Colonic mucosa (tissue), 4 donors: ENCODE results near the gene G6PC2. TPM values are rescaled to one million over a fixed set of nuclear protein-coding genes. Genes with fewer than 3 reads are reported as not detected.
"Not testable (repeated sequence)": the region's sequence is repeated elsewhere in the genome, so short reads cannot be mapped to it uniquely, and the experiment has no call there.

Experiments
- DNase-seq: peaks from one replicate; pipeline ENCODE4 v3.0.0-alpha.2; 2020
- H3K27ac ChIP-seq: fragments of 200-600 bp; one replicate; pipeline ENCODE4 v1.8.0; 2021
- H3K27me3 ChIP-seq: fragments of 200-600 bp; one replicate; pipeline ENCODE4 v1.8.0; 2021
- H3K36me3 ChIP-seq: fragments of 200-600 bp; one replicate; pipeline ENCODE4 v1.8.0; 2021
- H3K4me1 ChIP-seq: fragments of 200-600 bp; one replicate; pipeline ENCODE4 v1.8.0; 2021; ENCODE audit warnings: mild to moderate bottlenecking
- H3K4me3 ChIP-seq: fragments of 200-600 bp; one replicate; pipeline ENCODE4 v1.8.0; 2021
- H3K9ac ChIP-seq, 2 donors: one replicate each; pipeline ENCODE4 v1.7.0; 2013; ENCODE audit warnings: control low read depth in 2 of 2, low read depth in 2 of 2, low read length in 2 of 2
- H3K9me3 ChIP-seq: fragments of 200-600 bp; one replicate; pipeline ENCODE4 v1.8.0; 2021
- CTCF ChIP-seq: fragments of 200-600 bp; IDR thresholded peaks from one replicate; pipeline ENCODE4 v1.8.0; 2022; ENCODE audit warnings: antibody characterized with exemption, mild to moderate bottlenecking
- intact Hi-C: fragments of 100-400 bp; cut with DNase I; formaldehyde crosslinking; loops from one replicate; pipeline ENCODE4 v1.14.1; 2022
- total RNA-seq, 2 donors: library from RNA; stranded (reverse); fragmentation: NEBNext Ultra II Directional in 1 of 2; extraction: Animal tissue kit (Norgen Biotek cat#: 25700) in 1 of 2; gene quantifications; one replicate each; pipeline ENCODE4 v1.2.1, GENCODE V29; 2021
- donor health status: healthy.
- donor health status: DM: no; HTN: no; CAD: no.
- donor health status: DM: no; HTN: no; CAD: no.

Gene G6PC2
- total RNA-seq, 2 donors from 2014 or later = 0.11 TPM; not detected in 1

DNA sequence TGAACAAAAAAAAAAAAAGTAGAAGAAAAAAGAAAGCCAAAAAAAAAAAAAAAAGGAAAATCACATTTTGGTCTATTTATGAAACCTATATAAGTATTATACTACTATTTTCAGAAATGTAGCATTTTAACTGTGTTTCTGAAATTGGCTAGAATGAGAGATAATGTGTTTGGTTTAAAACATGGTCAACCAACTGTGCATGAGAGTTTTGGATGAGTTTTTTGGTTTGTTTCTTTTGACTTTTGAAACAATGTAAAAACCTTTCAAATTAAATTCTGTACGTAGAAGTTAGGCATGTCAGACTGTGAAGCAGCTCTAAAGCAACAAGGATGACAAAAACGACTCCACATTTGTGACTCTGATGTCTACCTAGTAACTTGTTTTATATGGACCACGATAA lies 45.5 kb upstream of the G6PC2 start:
- DNase-seq = no peak
- Histone ChIP-seq H3K27me3 (no peaks in the 10 kb centered on the region), H3K27ac (no peak overlapping the region), H3K4me3 (no peak overlapping the region), H3K9me3 (no peaks in the 10 kb centered on the region), H3K36me3 (no peaks in the 10 kb centered on the region), H3K9ac (no peak overlapping the region), H3K4me1 (no peaks in the 10 kb centered on the region)
- no peak for TF ChIP-seq CTCF
- intact Hi-C loops = no loop called here

DNA sequence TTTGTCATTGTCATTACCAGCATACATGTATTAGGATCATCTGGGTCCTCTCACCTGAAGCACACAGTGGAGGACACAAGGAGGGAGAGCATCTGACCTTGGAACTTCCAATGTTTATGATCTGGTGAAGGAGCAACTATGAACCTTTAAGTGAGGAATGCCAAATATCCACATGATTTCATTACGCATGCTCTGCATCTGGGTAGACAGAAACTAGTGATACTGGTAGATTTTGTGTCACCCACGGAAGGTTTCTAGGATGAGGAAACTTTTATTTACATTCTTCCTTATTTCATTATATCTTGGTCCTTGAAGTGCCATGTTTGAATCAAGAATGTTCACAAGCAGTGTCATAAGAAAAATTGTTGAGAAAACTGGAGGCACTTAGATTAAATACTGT lies 42.9 kb upstream of the G6PC2 start:
- H3K36me3 ChIP-seq = no peaks in the 10 kb centered on the region
- H3K27ac ChIP-seq = no peak overlapping the region
- intact Hi-C loops = no loop called here
- H3K27me3 ChIP-seq = no peaks in the 10 kb centered on the region
- no peak for DNase-seq
- H3K4me1 ChIP-seq = no peaks in the 10 kb centered on the region
- H3K9me3 ChIP-seq = no peaks in the 10 kb centered on the region
- no peak for TF ChIP-seq CTCF
- no peak overlapping the region for H3K9ac ChIP-seq
- no peak overlapping the region for H3K4me3 ChIP-seq

DNA sequence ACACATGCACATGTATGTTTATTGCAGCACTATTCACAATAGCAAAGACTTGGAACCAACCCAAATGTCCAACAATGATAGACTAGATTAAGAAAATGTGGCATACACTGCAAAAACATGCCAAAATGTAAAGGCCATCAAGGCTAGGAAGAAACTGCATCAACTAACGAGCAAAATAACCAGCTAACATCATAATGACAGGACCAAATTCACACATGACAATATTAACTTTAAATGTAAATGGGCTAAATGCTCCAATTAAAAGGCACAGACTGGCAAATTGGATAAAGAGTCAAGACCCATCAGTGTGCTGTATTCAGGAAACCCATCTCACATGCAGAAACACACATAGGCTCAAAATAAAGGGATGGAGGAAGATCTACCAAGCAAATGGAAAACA lies 33.9 kb upstream of the G6PC2 start:
- H3K9me3 ChIP-seq, H3K4me3 ChIP-seq, H3K36me3 ChIP-seq, H3K4me1 ChIP-seq, H3K27me3 ChIP-seq, intact Hi-C loops, DNase-seq, H3K27ac ChIP-seq, H3K9ac ChIP-seq: not testable (repeated sequence)

- H3K9ac ChIP-seq, H3K27me3 ChIP-seq, H3K36me3 ChIP-seq, DNase-seq, H3K27ac ChIP-seq, H3K9me3 ChIP-seq, H3K4me1 ChIP-seq, H3K4me3 ChIP-seq, intact Hi-C loops: not testable (repeated sequence)
Observed at GRCh38 chr2:168870369-168870768, 30.7 kb upstream of the G6PC2 start.

GRCh38 chr2:168870824-168871223 lies 30.3 kb upstream of the G6PC2 start:
- H3K4me3 ChIP-seq, intact Hi-C loops, H3K4me1 ChIP-seq, H3K27me3 ChIP-seq, DNase-seq, H3K36me3 ChIP-seq, H3K9me3 ChIP-seq, H3K27ac ChIP-seq, H3K9ac ChIP-seq: not testable (repeated sequence)

DNA sequence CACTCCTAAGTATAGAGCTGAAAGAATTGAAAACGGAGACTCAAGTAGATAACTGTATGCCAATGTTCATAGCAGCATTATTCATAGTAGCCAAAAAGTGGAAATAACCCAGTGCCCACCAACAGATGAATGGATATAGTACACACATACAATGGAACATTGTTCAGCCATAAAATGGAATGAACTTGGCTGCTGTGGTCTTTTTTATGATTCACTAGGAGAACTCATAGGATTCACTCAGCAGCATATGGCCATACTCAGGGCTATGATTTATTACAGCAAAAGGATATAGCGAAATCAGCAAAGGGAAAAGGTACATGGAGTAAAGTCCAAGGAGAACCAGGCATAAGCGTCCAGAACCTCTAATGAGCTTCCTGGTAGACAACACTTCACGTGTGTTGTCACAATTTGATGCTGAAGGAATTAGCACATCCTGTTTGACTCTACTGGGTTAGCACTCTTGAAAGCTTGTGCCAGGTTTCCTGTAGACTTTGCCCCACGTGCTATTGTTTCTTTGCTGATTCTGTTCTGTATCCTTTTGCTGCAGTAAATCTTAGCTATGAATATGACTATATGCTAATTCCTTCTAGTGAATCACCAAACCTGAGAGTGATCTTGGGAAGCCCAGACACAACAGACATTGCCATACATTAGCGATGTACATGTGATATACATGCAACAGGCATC lies 26.6 kb upstream of the G6PC2 start:
- intact Hi-C loops = no loop called here
- DNase-seq = peak; percentile 25

GRCh38 chr2:168882163-168882562 lies 18.9 kb upstream of the G6PC2 start:
- H3K27me3 ChIP-seq, H3K4me3 ChIP-seq, H3K27ac ChIP-seq, H3K4me1 ChIP-seq, H3K36me3 ChIP-seq, intact Hi-C loops, H3K9me3 ChIP-seq, DNase-seq, H3K9ac ChIP-seq: not testable (repeated sequence)

More for the DNA sequence above, 26.6 kb upstream of the G6PC2 start:
- H3K4me1 ChIP-seq = no peaks in the 10 kb centered on the region
- H3K36me3 ChIP-seq = no peaks in the 10 kb centered on the region
- no peaks in the 10 kb centered on the region for H3K27me3 ChIP-seq
- no peak for TF ChIP-seq CTCF
- no peak overlapping the region for H3K9ac ChIP-seq
- no peak overlapping the region for H3K27ac ChIP-seq
- no peak overlapping the region for H3K4me3 ChIP-seq
- no peaks in the 10 kb centered on the region for H3K9me3 ChIP-seq
